Osteocyte (in vitro differentiated cells): ENCODE measurements around the gene NXPH1. TPM values are rescaled to one million over a fixed set of nuclear protein-coding genes. Genes with fewer than 3 reads are reported as not detected.

ENCODE experiments used
- DNase-seq: peaks from one replicate; pipeline ENCODE4 v3.0.0; 2021; ENCODE audit warnings: mixed read lengths; ENCODE audit not compliant: unreplicated experiment; ENCODE audit errors: extremely low spot score
- H3K27ac Mint-ChIP-seq: one replicate; pipeline ENCODE4 v1.8.0; 2021; ENCODE audit warnings: mild to moderate bottlenecking, mixed read lengths; ENCODE audit not compliant: unreplicated experiment
- H3K27me3 Mint-ChIP-seq: one replicate; pipeline ENCODE4 v1.8.0; 2021; ENCODE audit warnings: mixed read lengths; ENCODE audit not compliant: unreplicated experiment
- H3K36me3 Mint-ChIP-seq: one replicate; pipeline ENCODE4 v1.8.0; 2021; ENCODE audit warnings: mixed read lengths; ENCODE audit not compliant: unreplicated experiment
- H3K4me1 Mint-ChIP-seq: one replicate; pipeline ENCODE4 v1.8.0; 2021; ENCODE audit warnings: mixed read lengths; ENCODE audit not compliant: unreplicated experiment
- H3K4me3 Mint-ChIP-seq: one replicate; pipeline ENCODE4 v1.8.0; 2021; ENCODE audit warnings: mild to moderate bottlenecking, moderate library complexity, mixed read lengths; ENCODE audit not compliant: unreplicated experiment
- H3K9me3 Mint-ChIP-seq: one replicate; pipeline ENCODE4 v1.8.0; 2021; ENCODE audit warnings: mixed read lengths; ENCODE audit not compliant: unreplicated experiment
- total RNA-seq: library from RNA; stranded (reverse); gene quantifications from 2 replicates; pipeline ENCODE4 v1.2.1, GENCODE V29; 2021
- TF ChIP-seq, protein P1 (sequence below): fragments of 200-600 bp; sonication (generic); IDR thresholded peaks from 2 replicates; pipeline ENCODE4 v1.5.0; 2021; ENCODE audit warnings: antibody characterized with exemption, mild to moderate bottlenecking, moderate library complexity

Gene NXPH1
- total RNA-seq, 1 donor from 2014 or later = not detected

GRCh38 chr7:8389593-8390261 lies 43.7 kb upstream of the NXPH1 start:
- H3K4me3 Mint-ChIP-seq = no peak overlapping the region

DNA sequence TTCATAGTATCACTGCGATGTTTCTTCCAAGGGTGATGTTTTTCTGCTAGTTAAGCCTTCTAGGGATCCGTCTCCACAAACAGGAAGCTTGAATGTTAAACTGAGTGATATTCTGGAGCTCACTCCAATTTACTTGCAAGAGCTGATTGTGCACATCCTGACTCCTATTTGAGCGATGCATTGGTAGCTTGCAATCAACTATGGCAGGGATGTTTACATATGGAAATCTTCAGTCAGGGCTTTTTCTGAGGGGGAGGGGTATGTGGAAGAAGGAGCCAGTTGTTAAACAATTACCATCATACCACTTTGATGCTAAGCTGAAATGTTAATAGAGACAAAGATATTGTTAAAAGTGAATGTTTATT lies 43.2 kb upstream of the NXPH1 start:
- Mint-ChIP-seq H3K27me3 (peaks cover 4% of the 10 kb centered on the region), H3K9me3 (no peaks in the 10 kb centered on the region), H3K27ac (no peak overlapping the region), H3K36me3 (no peaks in the 10 kb centered on the region), H3K4me1 (no peaks in the 10 kb centered on the region), H3K4me3 (no peak overlapping the region)
- TF ChIP-seq, protein P1, sequence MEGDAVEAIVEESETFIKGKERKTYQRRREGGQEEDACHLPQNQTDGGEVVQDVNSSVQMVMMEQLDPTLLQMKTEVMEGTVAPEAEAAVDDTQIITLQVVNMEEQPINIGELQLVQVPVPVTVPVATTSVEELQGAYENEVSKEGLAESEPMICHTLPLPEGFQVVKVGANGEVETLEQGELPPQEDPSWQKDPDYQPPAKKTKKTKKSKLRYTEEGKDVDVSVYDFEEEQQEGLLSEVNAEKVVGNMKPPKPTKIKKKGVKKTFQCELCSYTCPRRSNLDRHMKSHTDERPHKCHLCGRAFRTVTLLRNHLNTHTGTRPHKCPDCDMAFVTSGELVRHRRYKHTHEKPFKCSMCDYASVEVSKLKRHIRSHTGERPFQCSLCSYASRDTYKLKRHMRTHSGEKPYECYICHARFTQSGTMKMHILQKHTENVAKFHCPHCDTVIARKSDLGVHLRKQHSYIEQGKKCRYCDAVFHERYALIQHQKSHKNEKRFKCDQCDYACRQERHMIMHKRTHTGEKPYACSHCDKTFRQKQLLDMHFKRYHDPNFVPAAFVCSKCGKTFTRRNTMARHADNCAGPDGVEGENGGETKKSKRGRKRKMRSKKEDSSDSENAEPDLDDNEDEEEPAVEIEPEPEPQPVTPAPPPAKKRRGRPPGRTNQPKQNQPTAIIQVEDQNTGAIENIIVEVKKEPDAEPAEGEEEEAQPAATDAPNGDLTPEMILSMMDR = no peak
- no peak for DNase-seq

More at GRCh38 chr7:8389593-8390261, 43.7 kb upstream of the NXPH1 start:
- peaks cover 4% of the 10 kb centered on the region for H3K27me3 Mint-ChIP-seq
- H3K4me1 Mint-ChIP-seq = no peaks in the 10 kb centered on the region
- H3K9me3 Mint-ChIP-seq = no peaks in the 10 kb centered on the region
- DNase-seq = no peak
- no peak overlapping the region for H3K27ac Mint-ChIP-seq
- TF ChIP-seq, protein P1 = no peak
- H3K36me3 Mint-ChIP-seq = no peaks in the 10 kb centered on the region

- Mint-ChIP-seq H3K27ac (no peak overlapping the region), H3K9me3 (no peaks in the 10 kb centered on the region), H3K4me3 (no peak overlapping the region), H3K4me1 (no peaks in the 10 kb centered on the region), H3K36me3 (no peaks in the 10 kb centered on the region), H3K27me3 (peaks cover 4% of the 10 kb centered on the region)
- TF ChIP-seq, protein P1 = no peak
- no peak for DNase-seq
These were observed 41.9 kb upstream of the NXPH1 start for GRCh38 chr7:8391353-8392062.

DNA sequence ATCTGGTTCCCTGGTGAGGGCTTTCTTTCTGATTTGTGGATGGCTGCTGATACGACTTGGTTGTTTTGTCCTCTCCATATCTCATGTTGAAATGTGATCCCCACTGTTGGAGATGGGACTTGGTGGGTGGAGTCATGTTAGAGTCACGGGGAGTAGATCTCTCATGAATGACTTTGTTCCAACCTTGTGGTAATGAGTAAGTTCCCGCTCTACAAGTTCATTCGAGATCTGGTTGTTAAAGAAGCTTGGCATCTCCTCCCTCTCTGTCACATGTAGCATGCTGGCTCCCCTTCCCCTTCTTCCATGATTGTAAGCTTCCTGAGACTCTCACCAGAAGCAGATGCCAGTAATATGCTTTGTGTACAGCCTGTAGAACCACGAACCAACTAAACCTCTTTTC lies 37.1 kb upstream of the NXPH1 start:
- DNase-seq = no peak

DNA sequence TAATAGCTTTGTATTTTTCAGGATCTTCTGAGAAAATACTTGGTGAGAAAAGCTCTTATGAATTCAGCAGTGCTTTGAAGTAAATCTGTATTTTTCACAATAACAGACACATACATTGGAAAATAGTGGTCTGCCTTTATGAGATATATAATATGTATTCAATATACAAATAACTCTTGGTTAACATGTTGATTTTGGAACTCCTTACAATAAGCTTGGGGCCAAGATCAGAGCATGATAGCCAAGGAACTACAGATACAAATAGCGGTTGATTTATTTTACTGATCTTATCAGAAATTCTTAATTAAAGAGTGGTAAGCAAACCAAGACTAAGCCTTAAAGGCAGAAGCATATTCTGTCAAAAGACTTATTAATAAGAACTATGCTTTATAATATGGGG lies 24.5 kb upstream of the NXPH1 start:
- H3K27me3 Mint-ChIP-seq = no peaks in the 10 kb centered on the region
- H3K27ac Mint-ChIP-seq = no peak overlapping the region
- DNase-seq = no peak
- H3K4me1 Mint-ChIP-seq = no peaks in the 10 kb centered on the region
- no peaks in the 10 kb centered on the region for H3K36me3 Mint-ChIP-seq
- no peak overlapping the region for H3K4me3 Mint-ChIP-seq
- TF ChIP-seq, protein P1 = no peak
- H3K9me3 Mint-ChIP-seq = no peaks in the 10 kb centered on the region

More for the DNA sequence above, 37.1 kb upstream of the NXPH1 start:
- Mint-ChIP-seq H3K4me3 (no peak overlapping the region), H3K4me1 (no peaks in the 10 kb centered on the region), H3K27me3 (no peaks in the 10 kb centered on the region), H3K27ac (no peak overlapping the region), H3K36me3 (no peaks in the 10 kb centered on the region), H3K9me3 (no peaks in the 10 kb centered on the region)
- TF ChIP-seq, protein P1 = no peak
